Endothelial cell of umbilical vein (primary cell): ENCODE measurements around the gene HSFX1.
"Not testable (repeated sequence)": the region's sequence is repeated elsewhere in the genome, so short reads cannot be mapped to it uniquely, and the experiment has no call there.

ENCODE experiments used
- EZH2 ChIP-seq: IDR thresholded peaks from 2 replicates; pipeline ENCODE4 v1.6.1; 2012; ENCODE audit warnings: borderline replicate concordance, low read depth, mild to moderate bottlenecking, moderate library complexity, low read length, inconsistent platforms; ENCODE audit not compliant: severe bottlenecking
- POLR2A ChIP-seq: IDR thresholded peaks from 2 replicates; pipeline ENCODE4 v1.6.1; 2012; ENCODE audit warnings: low read depth, mild to moderate bottlenecking, control low read depth, low read length
- TF ChIP-seq, protein P1 (sequence below), 2 donors: IDR thresholded peaks; 1 replicate in 1 of 2; 2 replicates in 1 of 2; pipeline ENCODE4 v1.5.1; 2011; ENCODE audit warnings: low read length in 2 of 2, mild to moderate bottlenecking in 2 of 2, moderate library complexity in 2 of 2, control low read depth in 1 of 2, inconsistent platforms in 1 of 2, low read depth in 1 of 2; ENCODE audit not compliant: insufficient read depth in 1 of 2; ENCODE audit errors: extremely low read depth in 1 of 2

DNA sequence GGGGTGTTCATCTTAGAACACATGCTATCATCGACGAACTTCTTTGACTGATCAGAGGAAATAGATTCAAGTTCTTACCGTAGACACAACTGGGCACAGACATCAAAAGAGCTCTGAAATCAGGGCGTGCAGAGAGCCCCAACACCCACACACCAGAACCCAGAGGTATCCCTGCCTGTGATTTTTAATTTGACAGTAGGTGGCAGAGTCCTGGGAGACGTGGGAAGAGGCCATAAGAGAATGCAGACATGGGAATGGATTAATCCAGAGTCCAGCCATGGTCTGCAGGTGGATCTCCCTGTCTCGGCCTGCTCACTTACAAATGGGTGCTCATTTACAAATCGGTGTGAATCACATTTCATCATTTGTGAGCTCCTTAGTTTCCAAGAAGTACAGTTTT is 4.1 kb downstream of the HSFX1 start:
- TF ChIP-seq, protein P1, sequence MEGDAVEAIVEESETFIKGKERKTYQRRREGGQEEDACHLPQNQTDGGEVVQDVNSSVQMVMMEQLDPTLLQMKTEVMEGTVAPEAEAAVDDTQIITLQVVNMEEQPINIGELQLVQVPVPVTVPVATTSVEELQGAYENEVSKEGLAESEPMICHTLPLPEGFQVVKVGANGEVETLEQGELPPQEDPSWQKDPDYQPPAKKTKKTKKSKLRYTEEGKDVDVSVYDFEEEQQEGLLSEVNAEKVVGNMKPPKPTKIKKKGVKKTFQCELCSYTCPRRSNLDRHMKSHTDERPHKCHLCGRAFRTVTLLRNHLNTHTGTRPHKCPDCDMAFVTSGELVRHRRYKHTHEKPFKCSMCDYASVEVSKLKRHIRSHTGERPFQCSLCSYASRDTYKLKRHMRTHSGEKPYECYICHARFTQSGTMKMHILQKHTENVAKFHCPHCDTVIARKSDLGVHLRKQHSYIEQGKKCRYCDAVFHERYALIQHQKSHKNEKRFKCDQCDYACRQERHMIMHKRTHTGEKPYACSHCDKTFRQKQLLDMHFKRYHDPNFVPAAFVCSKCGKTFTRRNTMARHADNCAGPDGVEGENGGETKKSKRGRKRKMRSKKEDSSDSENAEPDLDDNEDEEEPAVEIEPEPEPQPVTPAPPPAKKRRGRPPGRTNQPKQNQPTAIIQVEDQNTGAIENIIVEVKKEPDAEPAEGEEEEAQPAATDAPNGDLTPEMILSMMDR (IDR thresholded peaks at IDR 0.05; ENCODE audit: extremely low read depth in 1 of 2, insufficient read depth in 1 of 2, low read depth in 1 of 2, low read length in 2 of 2), result not testable (repeated sequence)
- not testable (repeated sequence) for TF ChIP-seq EZH2, POLR2A
